ENCODE measurements around the gene POLR3K.

Gene POLR3K

DNA sequence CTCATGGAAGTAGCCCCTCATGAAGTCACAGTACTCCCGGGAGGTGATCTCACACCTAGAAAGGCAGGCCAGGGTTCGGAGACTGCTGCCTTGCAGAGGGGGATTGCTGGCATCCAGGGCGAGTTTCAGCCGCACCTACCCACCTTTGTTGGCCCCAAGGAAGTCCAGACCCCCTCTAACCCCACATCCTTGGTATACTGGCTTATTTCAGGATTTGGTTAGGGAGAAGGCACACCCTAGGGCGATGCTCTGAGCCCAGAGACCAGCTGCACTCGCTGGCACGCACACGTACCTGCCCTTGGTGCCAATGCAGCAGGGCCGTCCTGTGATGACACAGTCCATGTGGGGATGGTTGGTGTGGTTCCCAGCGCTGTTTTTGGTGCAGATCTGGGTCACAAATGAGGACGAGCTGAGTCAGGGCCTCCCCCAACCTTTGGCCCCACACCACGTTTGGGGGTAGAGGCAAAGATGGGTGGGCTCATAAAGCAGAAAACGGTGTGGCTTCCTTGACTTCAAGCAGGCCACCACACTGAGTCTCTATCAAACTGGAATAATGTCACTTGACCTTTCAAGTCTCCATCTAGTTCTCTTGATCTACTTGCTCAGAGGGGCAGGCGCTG is 6.1 kb upstream of the POLR3K start:
- TF ChIP-seq, protein P1, sequence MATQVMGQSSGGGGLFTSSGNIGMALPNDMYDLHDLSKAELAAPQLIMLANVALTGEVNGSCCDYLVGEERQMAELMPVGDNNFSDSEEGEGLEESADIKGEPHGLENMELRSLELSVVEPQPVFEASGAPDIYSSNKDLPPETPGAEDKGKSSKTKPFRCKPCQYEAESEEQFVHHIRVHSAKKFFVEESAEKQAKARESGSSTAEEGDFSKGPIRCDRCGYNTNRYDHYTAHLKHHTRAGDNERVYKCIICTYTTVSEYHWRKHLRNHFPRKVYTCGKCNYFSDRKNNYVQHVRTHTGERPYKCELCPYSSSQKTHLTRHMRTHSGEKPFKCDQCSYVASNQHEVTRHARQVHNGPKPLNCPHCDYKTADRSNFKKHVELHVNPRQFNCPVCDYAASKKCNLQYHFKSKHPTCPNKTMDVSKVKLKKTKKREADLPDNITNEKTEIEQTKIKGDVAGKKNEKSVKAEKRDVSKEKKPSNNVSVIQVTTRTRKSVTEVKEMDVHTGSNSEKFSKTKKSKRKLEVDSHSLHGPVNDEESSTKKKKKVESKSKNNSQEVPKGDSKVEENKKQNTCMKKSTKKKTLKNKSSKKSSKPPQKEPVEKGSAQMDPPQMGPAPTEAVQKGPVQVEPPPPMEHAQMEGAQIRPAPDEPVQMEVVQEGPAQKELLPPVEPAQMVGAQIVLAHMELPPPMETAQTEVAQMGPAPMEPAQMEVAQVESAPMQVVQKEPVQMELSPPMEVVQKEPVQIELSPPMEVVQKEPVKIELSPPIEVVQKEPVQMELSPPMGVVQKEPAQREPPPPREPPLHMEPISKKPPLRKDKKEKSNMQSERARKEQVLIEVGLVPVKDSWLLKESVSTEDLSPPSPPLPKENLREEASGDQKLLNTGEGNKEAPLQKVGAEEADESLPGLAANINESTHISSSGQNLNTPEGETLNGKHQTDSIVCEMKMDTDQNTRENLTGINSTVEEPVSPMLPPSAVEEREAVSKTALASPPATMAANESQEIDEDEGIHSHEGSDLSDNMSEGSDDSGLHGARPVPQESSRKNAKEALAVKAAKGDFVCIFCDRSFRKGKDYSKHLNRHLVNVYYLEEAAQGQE (IDR thresholded peaks at IDR 0.05; ENCODE audit: insufficient read depth in 1 of 2, low read depth in 2 of 2, low read length in 2 of 2): no peak
- TF ChIP-seq FOXP2 (optimal IDR thresholded peaks at IDR 0.05; ENCODE audit: borderline replicate concordance, extremely low read depth, extremely low read length, insufficient read depth): no peak
- TF ChIP-seq SIN3A (IDR thresholded peaks at IDR 0.05; ENCODE audit: borderline replicate concordance, insufficient read depth, low read length): no peak
- TF ChIP-seq TAF1 (IDR thresholded peaks at IDR 0.05; ENCODE audit: borderline replicate concordance, insufficient read depth, low read length): no peak
- no peak for TF ChIP-seq POLR2AphosphoS5 (IDR thresholded peaks at IDR 0.05; ENCODE audit: low read depth, low read length)

DNA sequence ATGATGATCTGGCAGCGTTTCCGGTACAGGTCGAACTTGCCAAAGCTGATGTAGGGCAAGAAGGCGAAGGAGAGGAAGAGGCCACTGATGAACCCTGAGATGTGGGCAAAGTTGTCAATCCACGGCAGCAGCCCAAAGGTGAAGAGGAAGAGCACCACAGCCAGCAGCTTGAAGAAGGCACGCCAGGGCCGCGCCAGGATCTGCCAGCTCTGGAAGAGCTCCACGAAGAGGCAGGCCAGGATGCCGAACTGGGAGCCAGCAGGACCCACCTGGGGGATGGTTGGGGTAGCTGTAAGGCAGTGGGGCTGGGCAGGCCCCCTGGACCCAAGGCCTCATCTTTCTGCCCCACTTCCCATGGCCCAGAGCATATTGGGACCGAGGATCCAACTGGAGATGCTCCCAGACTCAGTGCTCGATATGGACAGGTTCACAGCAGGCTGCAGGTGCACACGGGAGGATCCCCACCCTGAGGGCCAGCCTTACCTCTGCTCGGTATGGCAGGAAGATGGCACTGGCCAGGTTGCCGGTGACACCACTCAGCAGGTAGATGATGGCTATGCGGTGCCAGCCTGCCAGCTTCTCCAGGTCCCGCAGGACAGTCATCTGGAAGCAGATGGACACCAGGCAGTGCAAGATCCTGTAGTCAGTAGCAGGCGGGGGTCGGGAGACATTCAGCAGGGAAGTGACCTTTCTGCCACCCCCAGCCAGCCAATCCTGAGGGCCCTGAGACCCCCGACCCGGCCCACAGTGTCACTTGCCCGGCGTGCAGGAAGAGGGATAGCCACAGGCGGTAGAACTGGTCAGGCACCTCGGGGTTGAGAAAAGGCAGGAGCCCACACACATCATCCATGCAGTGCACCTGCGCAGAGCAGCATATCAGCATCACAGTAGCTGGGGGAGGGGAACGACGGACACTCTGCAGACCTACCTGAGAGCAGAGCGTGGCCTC is 5.4 kb upstream of the POLR3K start:
- TF ChIP-seq TAF1 (IDR thresholded peaks at IDR 0.05; ENCODE audit: borderline replicate concordance, insufficient read depth, low read length) (no peak), FOXP2 (optimal IDR thresholded peaks at IDR 0.05; ENCODE audit: borderline replicate concordance, extremely low read depth, extremely low read length, insufficient read depth) (no peak), POLR2AphosphoS5 (IDR thresholded peaks at IDR 0.05; ENCODE audit: low read depth, low read length) (no peak; the same call in 1 of the 2 replicates)
- TF ChIP-seq, protein P1 (IDR thresholded peaks at IDR 0.05; ENCODE audit: insufficient read depth in 1 of 2, low read depth in 2 of 2, low read length in 2 of 2): no peak

DNA sequence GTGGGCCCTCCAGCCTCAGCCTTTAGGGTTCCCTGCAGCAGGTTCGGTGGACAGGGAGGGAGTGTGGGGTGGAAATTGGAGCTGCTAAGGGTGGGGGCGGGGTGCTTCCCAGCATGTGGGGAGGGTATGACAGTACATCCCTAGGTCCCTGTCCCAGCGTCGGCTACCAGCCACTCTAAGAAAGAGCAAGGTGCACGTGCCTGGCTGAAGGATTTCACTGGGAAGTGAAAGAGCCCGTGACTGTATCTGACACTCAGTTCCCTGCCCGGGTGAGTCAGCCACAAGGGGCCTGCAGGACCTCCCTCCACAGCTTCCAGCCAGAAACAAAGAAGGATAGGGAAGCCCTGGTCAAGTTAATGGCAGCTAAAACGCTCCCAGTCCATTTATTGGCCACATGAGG is 4.3 kb upstream of the POLR3K start:
- no peak for TF ChIP-seq SIN3A (IDR thresholded peaks at IDR 0.05; ENCODE audit: borderline replicate concordance, insufficient read depth, low read length)
- no peak for TF ChIP-seq FOXP2 (optimal IDR thresholded peaks at IDR 0.05; ENCODE audit: borderline replicate concordance, extremely low read depth, extremely low read length, insufficient read depth)
- TF ChIP-seq TAF1 (IDR thresholded peaks at IDR 0.05; ENCODE audit: borderline replicate concordance, insufficient read depth, low read length): no peak
- TF ChIP-seq, protein P1 (IDR thresholded peaks at IDR 0.05; ENCODE audit: insufficient read depth in 1 of 2, low read depth in 2 of 2, low read length in 2 of 2): no peak
- no peak for TF ChIP-seq POLR2AphosphoS5 (IDR thresholded peaks at IDR 0.05; ENCODE audit: low read depth, low read length)

DNA sequence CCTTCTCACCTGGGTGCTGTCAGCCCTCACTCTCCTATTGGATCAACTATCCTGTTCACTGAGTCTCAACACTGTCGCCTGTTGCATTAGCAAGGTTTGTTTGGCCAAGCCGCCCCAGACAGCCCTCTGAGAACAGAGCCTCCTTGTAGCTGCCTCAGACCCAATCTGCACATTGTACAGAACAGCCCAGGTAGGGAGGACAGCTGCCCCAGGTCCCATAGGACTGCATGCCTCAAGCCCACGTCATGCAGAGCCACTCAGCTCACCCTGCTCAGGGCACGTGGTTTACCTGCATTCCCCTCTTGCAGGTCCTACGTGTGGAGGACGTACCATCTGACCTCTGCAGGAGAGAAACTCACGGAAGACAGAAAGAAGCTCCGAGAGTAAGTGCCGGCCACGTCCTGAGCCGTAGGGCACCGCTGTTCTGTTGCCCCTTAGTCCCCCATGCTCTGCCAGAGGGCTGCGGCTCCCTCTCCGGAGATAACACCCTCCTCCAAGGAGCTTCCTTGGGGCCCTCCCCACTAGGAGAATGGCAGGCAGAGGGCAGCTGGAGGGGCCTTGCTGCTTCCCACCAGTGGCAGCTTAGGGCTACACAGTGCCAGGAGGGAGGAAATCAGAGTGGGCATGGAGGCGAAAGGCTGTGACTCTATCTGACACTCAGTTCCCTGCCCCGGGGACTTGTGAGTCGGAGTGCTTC is 3.0 kb upstream of the POLR3K start:
- TF ChIP-seq POLR2AphosphoS5 (IDR thresholded peaks at IDR 0.05; ENCODE audit: low read depth, low read length) (no peak), FOXP2 (optimal IDR thresholded peaks at IDR 0.05; ENCODE audit: borderline replicate concordance, extremely low read depth, extremely low read length, insufficient read depth) (no peak), TAF1 (IDR thresholded peaks at IDR 0.05; ENCODE audit: borderline replicate concordance, insufficient read depth, low read length) (no peak), SIN3A (IDR thresholded peaks at IDR 0.05; ENCODE audit: borderline replicate concordance, insufficient read depth, low read length) (no peak)
- TF ChIP-seq, protein P1 (IDR thresholded peaks at IDR 0.05; ENCODE audit: insufficient read depth in 1 of 2, low read depth in 2 of 2, low read length in 2 of 2): no peak

Measured in PFSK-1 (cell line).